ENCODE data around the gene TMEM178B. TPM values are rescaled to one million over a fixed set of nuclear protein-coding genes. Genes with fewer than 3 reads are reported as not detected.

TMEM178B gene
- total and polyA plus RNA-seq, 2 experiments from 2014 or later, result 0.24 to 0.30 TPM

DNA sequence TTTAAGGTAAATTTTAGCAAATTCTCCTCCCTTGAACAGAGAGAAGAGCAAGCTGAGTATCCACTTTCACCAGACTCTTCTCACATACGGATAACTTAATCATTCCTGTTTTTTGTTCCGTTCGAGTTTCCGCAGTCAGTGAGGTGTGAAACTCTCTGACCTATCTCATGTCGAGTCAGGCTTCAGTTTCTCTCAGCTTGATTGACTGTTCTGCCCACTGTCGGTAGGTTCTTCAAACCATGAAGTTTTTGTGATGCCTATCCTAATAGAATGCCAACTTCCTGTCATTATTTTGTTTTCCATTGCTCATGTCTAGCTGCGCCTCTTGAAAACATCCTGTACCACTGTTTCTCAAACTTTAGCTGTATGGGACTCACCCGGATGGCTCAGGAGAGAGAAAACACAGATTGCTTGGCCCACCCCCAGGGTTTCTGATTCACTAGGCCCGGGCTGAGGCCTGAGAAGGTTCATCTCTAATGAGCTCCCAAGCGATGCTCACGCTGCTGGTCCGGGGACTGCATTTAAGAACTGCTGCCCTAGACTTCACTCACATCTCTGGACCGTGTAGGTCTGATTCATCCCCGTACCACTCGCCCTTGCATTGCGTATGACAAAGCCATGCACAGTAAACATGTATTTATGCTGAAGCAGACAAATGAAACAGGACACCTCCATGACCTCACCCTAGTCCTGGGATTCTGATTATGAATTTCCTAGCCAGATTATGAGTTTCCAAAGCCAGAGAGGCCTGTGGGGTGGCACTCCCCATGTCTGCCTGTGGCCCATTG, 269.0 kb downstream of the TMEM178B start:
- Histone ChIP-seq H3K9me2 (replicated peaks; ENCODE audit: insufficient read depth) (no peaks in the 10 kb centered on the region), H2AFZ (no peak overlapping the region), H3K4me1 (ENCODE audit: insufficient read depth) (no peaks in the 10 kb centered on the region), H3K4me2 (no peak overlapping the region), H3K9me3 (ENCODE audit: low read depth) (no peaks in the 10 kb centered on the region), H3K27me3 (peaks cover 3% of the 10 kb centered on the region), H4K20me1 (ENCODE audit: insufficient read depth, poor library complexity, severe bottlenecking) (no peaks in the 10 kb centered on the region), H3K36me3 (replicated peaks; ENCODE audit: insufficient read depth, low read depth) (no peaks in the 10 kb centered on the region), H3K4me3 (no peak overlapping the region), H3K27ac (no peak overlapping the region), H3K79me2 (no peaks in the 10 kb centered on the region)
- DNase-seq (ENCODE audit: low spot score), result no peak
- 91% methylated on average over 16 of the region's 16 CpGs for WGBS (ENCODE audit: low lambda C conversion rate, missing lambda C conversion rate)
- TF ChIP-seq, protein P1, sequence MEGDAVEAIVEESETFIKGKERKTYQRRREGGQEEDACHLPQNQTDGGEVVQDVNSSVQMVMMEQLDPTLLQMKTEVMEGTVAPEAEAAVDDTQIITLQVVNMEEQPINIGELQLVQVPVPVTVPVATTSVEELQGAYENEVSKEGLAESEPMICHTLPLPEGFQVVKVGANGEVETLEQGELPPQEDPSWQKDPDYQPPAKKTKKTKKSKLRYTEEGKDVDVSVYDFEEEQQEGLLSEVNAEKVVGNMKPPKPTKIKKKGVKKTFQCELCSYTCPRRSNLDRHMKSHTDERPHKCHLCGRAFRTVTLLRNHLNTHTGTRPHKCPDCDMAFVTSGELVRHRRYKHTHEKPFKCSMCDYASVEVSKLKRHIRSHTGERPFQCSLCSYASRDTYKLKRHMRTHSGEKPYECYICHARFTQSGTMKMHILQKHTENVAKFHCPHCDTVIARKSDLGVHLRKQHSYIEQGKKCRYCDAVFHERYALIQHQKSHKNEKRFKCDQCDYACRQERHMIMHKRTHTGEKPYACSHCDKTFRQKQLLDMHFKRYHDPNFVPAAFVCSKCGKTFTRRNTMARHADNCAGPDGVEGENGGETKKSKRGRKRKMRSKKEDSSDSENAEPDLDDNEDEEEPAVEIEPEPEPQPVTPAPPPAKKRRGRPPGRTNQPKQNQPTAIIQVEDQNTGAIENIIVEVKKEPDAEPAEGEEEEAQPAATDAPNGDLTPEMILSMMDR (IDR thresholded peaks at IDR 0.05; ENCODE audit: poor library complexity), result no peak
- TF ChIP-seq EZH2 (IDR thresholded peaks at IDR 0.05; ENCODE audit: borderline replicate concordance) (no peak), EZH2phosphoT487 (IDR thresholded peaks at IDR 0.05; ENCODE audit: low read depth, severe bottlenecking, unreplicated experiment) (no peak)

DNA sequence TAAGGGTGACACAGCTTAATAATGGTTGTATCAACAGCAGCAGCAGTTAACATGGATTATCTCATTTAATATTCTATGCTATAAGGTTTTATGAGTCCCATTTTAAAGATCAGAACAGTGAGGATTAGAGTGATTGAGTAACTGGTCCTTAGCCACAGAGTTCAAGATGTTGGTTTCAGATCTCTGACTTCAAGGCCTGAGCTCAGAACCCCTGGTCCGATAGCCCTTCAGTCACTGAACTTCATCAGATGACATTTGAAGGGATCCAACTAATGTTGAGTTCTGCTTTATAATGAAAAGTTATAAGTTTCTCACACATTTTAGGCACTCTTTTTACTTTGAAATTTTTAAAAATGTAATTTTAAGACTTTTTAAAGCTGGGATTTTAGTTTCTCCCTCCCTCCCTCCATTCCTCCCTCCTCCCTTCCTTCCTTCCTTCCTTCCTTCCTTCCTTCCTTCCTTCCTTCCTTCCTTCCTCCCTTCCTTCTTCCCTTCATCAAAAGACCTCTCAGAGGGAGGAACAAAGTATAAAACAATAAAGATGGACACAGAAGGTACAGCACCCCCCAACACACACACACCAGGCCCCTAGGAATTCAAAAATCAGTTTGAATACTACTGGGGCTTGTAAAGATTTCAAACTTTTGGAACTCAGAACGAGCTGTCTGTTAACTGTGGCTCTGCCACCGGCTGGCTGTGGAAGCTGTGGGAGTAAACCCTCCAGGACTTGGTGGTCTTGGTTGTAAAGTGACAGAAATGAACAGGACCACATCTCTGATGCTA, 270.5 kb downstream of the TMEM178B start:
- H3K27me3 ChIP-seq, result peaks cover 3% of the 10 kb centered on the region
- H3K9me3 ChIP-seq (ENCODE audit: low read depth), result no peaks in the 10 kb centered on the region
- no peak overlapping the region for H3K4me2 ChIP-seq
- no peaks in the 10 kb centered on the region for H3K79me2 ChIP-seq
- H4K20me1 ChIP-seq (ENCODE audit: insufficient read depth, poor library complexity, severe bottlenecking), result no peaks in the 10 kb centered on the region
- 68% methylated on average over 3 of the region's 3 CpGs for WGBS (ENCODE audit: low lambda C conversion rate, missing lambda C conversion rate)
- no peaks in the 10 kb centered on the region for H3K36me3 ChIP-seq (replicated peaks; ENCODE audit: insufficient read depth, low read depth)
- H3K27ac ChIP-seq, result no peak overlapping the region
- no peaks in the 10 kb centered on the region for H3K9me2 ChIP-seq (replicated peaks; ENCODE audit: insufficient read depth)
- DNase-seq (ENCODE audit: low spot score), result no peak
- H3K4me1 ChIP-seq (ENCODE audit: insufficient read depth), result no peaks in the 10 kb centered on the region
- no peak for TF ChIP-seq EZH2 (IDR thresholded peaks at IDR 0.05; ENCODE audit: borderline replicate concordance)
- no peak for TF ChIP-seq EZH2phosphoT487 (IDR thresholded peaks at IDR 0.05; ENCODE audit: low read depth, severe bottlenecking, unreplicated experiment)
- H3K4me3 ChIP-seq, result no peak overlapping the region
- no peak overlapping the region for H2AFZ ChIP-seq

- Histone ChIP-seq H3K36me3 (replicated peaks; ENCODE audit: insufficient read depth, low read depth) (no peaks in the 10 kb centered on the region), H3K4me1 (ENCODE audit: insufficient read depth) (no peaks in the 10 kb centered on the region), H2AFZ (no peak overlapping the region), H3K9me2 (replicated peaks; ENCODE audit: insufficient read depth) (no peaks in the 10 kb centered on the region), H3K27me3 (peaks cover 3% of the 10 kb centered on the region), H3K4me2 (no peak overlapping the region), H3K4me3 (no peak overlapping the region), H3K27ac (no peak overlapping the region), H3K79me2 (no peaks in the 10 kb centered on the region), H4K20me1 (ENCODE audit: insufficient read depth, poor library complexity, severe bottlenecking) (no peaks in the 10 kb centered on the region), H3K9me3 (ENCODE audit: low read depth) (no peaks in the 10 kb centered on the region)
- no peak for DNase-seq (ENCODE audit: low spot score)
- TF ChIP-seq EZH2 (IDR thresholded peaks at IDR 0.05; ENCODE audit: borderline replicate concordance) (no peak), EZH2phosphoT487 (IDR thresholded peaks at IDR 0.05; ENCODE audit: low read depth, severe bottlenecking, unreplicated experiment) (no peak)
- TF ChIP-seq, protein P1 (IDR thresholded peaks at IDR 0.05; ENCODE audit: poor library complexity), result no peak
- WGBS (ENCODE audit: low lambda C conversion rate, missing lambda C conversion rate), result 91% methylated on average over 7 of the region's 7 CpGs
Measured at GRCh38 chr7:141348728-141349127, 274.9 kb downstream of the TMEM178B start.

- Histone ChIP-seq H3K27me3 (peaks cover 3% of the 10 kb centered on the region), H3K4me1 (ENCODE audit: insufficient read depth) (no peaks in the 10 kb centered on the region), H3K79me2 (no peaks in the 10 kb centered on the region), H3K9me2 (replicated peaks; ENCODE audit: insufficient read depth) (no peaks in the 10 kb centered on the region), H3K27ac (no peak overlapping the region), H3K4me2 (no peak overlapping the region), H3K4me3 (no peak overlapping the region), H4K20me1 (ENCODE audit: insufficient read depth, poor library complexity, severe bottlenecking) (no peaks in the 10 kb centered on the region), H3K36me3 (replicated peaks; ENCODE audit: insufficient read depth, low read depth) (no peaks in the 10 kb centered on the region), H2AFZ (no peak overlapping the region), H3K9me3 (ENCODE audit: low read depth) (no peaks in the 10 kb centered on the region)
- no peak for DNase-seq (ENCODE audit: low spot score)
- WGBS (ENCODE audit: low lambda C conversion rate, missing lambda C conversion rate), result 90% methylated on average over 5 of the region's 5 CpGs
- TF ChIP-seq, protein P1 (IDR thresholded peaks at IDR 0.05; ENCODE audit: poor library complexity), result no peak
- TF ChIP-seq EZH2 (IDR thresholded peaks at IDR 0.05; ENCODE audit: borderline replicate concordance) (no peak), EZH2phosphoT487 (IDR thresholded peaks at IDR 0.05; ENCODE audit: low read depth, severe bottlenecking, unreplicated experiment) (no peak)
Measured at GRCh38 chr7:141349338-141349737, 275.5 kb downstream of the TMEM178B start.
